DOHH2 (cell line): ENCODE measurements around the gene CDK13.

ENCODE experiments used
- CTCF ChIP-seq: fragments of 200-600 bp; sonication (generic); IDR thresholded peaks from one replicate; pipeline ENCODE4 v1.5.1; 2014; ENCODE audit warnings: antibody characterized with exemption, mild to moderate bottlenecking, low read depth, low read length; ENCODE audit not compliant: poor library complexity, severe bottlenecking
- EZH2phosphoT487 ChIP-seq: fragments of 200-600 bp; sonication (generic); IDR thresholded peaks from 2 replicates; pipeline ENCODE4 v1.6.1; 2017; ENCODE audit warnings: borderline replicate concordance, mild to moderate bottlenecking, antibody characterized with exemption, low read length, moderate library complexity, mixed read lengths

DNA sequence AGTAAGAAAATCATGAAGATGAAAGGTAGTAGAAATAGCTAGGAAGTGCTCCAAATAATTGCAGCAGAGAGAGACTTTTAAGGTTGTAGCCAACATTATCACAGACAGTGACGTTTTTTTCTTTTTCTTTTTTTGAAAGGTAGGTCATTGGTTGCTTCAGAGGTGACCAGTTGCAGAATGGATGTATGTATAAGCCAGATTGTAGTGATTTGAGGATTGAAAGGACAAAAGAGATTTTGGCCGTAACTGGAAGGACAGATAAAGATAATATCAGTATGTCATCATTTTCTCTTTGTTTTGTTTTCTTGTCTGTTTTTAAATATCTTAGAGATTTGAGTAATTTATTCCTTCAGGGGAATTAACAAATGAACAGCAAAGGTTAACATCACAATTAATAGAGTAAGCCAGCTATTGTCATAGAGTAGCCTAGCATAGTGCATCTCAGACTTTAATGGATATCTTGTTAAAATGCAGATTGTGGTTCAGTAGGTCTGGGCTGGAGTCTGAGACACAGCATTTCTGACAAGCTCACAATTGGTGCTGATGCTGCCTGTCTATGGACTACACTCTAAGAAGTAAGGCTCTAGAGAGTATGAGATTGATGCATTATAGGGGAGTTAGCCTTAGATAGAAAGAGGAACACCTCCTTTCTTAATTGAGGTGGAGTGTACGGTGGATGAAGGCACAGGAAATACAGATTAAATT, 28.3 kb downstream of the CDK13 start:
- no peak for TF ChIP-seq CTCF
- TF ChIP-seq EZH2phosphoT487, result no peak
